NCI-H2107 treated with DMSO at 0.1 percent for 48 hours (cell line): ENCODE results near the gene RSPH6A.

Source experiments
- DNase-seq: peaks from one replicate; lab custom pipeline; 2025; ENCODE audit not compliant: unreplicated experiment; lab: John Stamatoyannopoulos, UW

The RSPH6A gene

DNA sequence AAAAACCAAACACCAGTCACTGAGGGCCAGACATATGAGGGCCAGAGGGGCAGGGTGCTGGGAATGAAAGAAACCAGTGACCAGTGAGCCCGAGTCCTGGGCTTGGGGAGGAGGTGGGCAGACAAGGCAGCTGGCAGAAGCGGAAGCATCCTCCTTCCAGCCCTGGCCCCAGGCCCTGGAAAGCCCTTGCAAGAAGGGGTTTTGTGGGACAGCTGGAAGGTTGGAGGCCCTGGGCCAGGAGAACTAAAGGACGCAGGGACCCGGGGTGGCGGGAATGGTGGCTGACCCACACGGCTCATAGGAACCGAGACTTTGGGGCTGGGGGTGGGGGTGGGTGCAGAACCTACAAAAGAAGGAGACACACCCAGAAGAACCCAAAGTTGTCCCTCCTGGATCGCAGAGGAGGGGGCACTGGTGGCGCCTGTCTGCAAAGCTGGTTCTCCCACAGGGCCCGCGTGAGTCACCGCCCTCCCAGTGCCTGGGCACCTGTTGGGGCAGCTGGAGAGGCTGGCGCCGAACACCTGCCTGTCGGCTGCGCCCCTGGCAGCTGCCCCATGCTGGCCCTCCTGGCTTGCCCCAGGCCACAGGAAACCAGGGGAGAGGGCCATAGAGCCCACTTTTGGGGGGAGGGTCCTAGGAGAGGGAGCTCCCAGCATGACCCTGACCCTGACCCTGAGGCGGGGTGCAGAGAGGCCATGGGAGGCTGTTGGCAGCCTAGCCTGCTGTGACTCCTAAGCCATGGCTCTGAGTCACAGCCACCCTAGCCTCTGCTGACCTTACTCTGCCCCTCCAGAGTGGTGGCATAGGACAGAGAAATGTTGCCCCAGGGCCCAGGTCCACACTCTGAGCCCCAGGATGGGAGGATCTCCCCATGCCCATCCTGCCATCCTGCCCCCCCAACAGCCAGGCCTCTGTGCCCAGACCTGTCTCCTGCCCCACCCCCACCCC, 33.6 kb downstream of the RSPH6A start:
- peak; percentile 47 for DNase-seq

DNA sequence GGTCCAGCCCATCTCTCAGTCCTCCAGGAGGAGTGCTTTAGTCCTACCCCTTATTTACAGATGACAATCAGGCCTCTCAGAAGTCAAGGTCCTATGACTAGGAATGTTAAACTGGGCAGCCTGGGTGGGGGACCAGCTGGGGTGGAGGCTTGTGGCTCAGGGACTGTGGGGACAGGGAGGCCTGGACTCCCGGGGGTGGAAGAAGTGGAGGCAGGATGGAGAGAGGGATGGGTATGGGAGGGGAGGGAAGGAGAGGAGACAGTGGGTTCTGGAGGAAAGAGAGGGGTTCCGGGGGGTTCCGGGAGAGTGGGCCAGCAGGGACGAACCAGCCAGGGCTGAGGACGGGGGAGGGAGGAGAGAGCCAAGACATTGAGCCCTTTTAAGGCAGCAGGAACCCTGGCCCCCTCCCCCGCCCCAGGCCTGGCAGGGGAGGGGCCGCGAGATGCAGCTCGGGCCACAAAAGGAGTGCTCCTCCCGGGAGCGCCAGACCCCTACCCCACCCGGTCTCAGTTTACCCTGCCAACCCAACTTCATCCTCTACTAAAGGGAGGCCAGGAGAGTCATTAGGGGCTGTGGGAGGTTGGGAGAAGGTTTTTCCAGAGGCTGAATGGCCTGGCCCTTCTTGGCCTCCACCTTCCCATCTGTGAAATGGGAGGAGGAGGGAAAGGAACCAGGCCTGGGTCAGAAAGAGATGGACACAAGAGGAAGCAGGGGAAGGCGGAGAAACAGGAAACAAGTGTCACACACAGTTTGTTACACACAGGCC, 34.5 kb downstream of the RSPH6A start:
- DNase-seq: no peak

DNA sequence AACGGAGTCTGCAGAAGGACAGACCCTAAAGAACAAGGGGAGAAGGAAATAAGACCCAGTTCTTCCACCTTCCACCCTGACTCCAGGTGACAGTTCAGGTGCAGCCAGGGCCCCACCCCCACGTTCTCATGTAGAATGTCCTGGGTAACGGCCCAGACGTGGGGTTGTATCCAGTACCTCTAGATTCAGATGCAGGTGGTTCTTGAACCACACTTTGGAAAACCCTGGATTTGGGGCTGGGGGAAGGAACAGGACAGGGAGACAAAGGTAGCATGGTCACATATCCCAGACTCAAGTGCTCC, 35.0 kb downstream of the RSPH6A start:
- no peak for DNase-seq

DNA sequence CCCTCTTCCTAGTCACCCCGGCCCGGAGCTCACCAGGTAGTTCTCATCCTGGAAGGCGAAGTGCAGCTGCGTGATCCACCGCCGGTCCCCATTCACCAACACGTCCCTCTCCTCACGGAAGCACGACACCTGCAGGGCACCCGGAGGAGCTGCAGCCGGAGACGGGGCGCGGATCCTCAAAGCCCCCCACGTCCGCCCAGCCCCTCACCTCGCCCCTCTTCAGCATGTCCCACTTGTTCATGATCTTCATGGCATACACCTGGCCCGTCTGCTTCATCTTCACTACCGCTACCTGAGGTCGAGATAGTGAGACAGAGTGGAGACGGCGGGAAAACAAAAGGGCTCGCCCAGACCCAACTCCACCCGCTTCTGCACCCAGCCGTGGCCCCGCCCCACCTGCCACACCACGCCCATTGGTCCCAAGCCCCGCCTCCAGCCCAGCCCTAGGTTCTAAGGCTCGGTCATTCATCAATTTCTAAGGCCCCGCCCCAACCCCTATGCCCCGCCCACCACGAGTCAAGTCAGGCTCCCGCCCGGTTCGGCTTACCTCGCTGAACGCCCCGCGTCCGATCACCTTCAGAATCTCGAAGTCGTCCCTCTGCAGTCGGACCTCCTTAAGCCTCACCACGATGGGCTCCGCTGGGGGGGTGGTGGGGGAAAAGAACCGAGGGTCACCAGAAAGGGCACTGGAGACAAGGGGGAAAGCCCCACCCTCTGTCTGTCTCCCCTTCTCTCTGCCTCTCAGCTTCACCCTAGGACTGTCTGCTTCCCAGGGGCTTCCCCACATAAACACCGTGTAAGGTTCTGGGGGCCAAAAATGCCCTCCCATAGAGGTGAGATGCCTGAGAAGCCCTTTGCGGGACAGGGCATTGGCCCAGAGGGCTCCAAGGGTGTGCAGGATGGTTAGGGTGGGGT, 35.6 kb downstream of the RSPH6A start:
- peak; percentile 13 for DNase-seq

DNA sequence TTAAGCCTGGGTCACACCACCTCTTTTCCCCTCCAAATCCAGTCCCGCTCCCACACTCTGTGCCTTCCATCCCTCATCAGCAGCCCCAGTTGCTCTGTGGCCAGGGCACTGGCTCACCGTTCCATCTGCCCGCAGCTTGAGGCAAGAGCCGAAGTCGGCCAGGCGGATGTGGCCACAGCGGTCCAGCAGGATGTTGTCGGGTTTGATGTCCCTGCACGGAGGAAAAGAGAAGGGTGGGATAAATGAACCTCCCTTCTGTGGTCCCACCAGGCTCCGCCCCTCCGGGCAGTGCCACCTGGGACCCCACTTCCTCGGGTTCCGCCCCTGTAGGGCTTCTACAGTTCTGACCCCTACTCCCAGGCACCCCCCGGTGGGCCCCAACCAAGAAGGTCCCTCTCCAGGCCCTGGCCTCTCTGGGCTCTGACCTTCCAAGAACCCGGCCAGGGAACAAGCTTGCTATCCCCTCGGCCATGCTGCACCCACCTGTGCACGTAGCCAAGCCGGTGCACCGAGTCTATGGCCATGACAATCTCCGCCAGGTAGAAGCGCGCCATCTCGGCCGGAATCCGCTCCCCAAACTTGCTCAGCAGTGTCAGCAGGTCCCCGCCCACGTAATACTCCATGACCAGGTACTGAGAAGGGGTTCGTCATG, 37.0 kb downstream of the RSPH6A start:
- no peak for DNase-seq

DNA sequence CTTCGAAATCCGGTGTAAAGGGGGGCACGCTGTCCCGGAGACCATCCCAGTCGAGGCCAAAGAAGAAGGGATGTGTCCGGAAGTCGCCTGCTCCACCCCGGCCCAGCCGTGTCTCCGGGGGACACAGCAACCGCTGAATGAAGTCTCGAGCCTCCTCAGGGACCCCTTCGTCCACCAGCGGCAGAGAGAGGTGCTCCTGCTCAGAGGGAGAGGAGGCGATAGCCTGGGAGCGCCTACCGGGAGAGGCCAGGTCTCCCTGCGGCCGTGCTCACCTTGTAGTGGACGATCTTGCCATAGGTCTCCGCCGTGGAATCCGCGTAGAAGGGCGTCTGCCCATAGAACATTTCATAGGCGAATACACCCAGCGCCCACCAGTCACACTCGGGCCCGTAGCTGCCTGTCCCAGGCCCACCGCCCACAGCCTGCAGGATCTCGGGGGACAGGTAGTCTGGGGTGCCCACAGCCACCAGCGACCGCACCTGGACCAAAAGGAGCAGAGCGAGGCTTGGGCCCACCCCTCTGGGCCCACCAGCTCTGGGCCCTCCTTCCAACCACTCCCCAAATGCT, 37.6 kb downstream of the RSPH6A start:
- no peak for DNase-seq

DNA sequence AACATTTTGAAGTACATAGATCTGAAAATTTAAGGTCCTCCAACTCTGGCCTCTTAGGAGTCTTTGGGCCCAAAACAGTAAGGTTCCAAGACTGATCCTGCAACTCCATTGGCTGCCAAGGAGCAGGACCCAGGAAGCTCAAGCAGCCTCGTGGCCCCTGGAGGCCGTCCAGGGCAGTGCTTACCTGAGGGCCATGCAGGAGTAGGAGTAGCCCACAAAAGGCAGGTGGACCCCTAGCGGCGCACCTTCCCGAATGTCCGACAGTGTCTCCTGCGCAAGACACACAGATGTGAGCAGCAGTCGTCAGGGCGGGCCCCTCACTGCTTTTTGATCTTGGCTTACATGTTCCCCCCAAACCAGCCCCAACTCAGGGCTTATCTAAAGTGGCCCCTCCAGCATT, 40.3 kb downstream of the RSPH6A start:
- no peak for DNase-seq

DNA sequence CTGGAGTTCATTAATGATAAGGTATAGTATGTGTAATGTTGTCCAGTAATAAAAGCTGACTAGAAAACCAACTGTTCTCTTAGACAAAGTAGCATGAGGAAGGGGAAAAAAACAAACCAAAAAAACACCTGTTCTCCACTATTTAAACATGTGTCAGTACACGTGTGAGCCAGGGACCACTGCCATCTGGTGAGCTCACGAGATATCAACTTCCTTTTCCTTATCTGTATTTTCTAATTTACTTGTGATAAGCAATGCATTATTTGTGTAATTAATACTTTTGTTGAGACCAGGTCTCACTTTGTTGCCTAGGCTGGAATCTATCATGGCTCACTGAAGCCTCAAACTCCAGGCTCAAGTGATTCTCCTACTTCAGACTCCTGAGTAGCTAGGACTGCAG, 41.7 kb downstream of the RSPH6A start:
- no peak for DNase-seq

DNA sequence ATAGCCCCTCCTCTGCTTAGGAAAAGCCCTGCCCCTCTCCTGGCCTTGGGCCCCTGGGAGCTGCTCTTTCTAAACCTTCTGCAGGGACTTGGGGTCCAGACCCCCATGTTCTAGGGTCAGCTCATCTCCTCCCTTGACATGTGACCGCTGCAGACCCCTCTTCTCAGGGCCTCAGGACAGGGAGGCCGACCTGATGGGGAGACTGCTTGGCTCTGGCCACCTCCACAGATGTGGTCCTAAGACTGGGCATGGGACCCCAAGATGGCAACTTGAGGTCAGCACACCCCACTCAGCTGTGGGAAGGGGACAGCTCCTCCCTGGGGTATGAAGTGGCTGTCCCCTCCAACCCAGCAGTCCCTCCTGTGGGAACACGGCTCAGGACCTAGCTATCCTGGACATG, 42.2 kb downstream of the RSPH6A start:
- DNase-seq: no peak

DNA sequence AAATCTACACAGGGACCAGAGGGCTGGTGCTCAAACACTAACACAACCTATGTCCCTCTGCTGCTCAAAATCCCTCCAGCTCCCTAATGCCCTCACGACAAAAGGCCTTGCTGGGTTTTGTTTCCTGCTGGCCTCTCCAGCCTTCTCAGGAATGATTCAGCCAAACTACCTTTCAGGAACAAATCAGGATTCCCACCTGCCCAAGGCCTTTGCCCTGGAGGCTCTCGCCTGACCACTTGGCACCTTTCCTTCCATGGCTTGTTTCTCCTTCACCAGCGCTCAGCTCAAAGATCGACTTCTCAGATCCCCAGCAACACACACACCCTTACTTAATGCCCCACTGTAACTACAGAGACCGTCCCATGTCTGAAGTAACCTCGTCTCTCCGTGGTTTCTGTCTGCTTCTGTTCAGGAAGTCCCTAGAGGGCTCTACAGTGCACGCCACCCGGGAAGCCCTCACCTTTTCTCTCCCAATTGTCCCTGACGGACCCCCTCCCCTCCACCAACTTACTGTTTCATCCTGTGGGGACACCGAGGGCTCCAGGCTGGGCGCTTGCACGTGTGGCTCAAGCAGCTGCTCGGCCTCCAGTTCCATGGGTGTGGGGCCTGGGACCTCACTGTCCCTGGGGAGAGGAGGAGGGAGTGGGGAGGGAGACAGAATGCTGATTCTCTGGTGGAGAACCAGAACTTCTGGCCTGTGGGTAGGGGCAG, 42.8 kb downstream of the RSPH6A start:
- peak; percentile 20 for DNase-seq

DNA sequence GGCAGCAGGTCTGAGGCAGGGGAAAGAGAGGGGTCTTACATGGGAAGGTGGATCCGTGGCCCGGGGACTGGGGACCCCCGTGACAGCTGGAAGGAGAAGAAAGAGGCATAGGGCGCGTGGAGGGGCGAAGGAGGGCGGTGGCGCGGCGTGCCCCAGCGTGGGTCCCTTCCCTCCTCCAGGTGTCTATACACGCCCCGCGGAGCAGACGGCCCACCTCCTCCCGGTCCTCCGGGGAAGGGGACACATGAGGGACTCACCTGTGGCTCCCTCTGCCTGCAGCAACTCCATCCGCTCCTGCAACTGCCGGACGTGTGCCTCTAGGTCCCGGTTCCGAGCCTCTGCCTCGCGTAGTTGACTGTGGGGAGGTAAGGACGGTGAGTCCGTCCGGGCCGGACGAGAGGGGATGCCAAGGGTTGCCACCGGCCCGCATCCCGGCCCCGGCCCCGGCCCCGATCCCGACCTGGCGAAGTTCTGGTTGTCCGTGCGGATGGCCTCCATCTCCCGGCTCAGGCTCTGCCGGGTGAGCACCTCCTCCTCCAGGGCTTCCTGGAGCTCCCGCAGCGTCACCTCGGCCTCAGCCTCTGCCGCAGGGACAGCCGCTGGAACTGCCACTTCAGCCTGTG, 43.7 kb downstream of the RSPH6A start:
- DNase-seq: no peak

DNA sequence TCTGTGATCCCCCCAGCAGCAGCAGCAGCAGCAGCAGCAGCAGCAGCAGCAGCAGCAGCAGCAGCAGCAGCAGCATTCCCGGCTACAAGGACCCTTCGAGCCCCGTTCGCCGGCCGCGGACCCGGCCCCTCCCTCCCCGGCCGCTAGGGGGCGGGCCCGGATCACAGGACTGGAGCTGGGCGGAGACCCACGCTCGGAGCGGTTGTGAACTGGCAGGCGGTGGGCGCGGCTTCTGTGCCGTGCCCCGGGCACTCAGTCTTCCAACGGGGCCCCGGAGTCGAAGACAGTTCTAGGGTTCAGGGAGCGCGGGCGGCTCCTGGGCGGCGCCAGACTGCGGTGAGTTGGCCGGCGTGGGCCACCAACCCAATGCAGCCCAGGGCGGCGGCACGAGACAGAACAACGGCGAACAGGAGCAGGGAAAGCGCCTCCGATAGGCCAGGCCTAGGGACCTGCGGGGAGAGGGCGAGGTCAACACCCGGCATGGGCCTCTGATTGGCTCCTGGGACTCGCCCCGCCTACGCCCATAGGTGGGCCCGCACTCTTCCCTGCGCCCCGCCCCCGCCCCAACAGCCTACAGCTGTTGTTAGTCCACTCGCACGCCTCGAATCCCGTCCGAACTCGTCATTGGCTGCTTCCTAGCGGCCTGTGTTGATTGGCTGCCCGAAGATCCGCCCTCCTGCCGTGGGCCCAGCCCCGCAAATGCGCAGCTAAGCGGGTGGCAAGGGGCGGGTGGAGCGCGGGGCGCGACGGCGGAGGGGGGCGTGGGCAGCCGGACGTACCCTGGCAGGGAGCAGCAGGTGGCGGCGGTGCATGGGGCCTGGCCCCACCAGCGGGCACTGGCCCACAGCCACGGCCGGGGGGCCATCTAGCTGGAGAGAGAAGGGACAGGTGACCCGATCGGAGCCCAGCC, 44.7 kb downstream of the RSPH6A start:
- peak; percentile 92 for DNase-seq

DNA sequence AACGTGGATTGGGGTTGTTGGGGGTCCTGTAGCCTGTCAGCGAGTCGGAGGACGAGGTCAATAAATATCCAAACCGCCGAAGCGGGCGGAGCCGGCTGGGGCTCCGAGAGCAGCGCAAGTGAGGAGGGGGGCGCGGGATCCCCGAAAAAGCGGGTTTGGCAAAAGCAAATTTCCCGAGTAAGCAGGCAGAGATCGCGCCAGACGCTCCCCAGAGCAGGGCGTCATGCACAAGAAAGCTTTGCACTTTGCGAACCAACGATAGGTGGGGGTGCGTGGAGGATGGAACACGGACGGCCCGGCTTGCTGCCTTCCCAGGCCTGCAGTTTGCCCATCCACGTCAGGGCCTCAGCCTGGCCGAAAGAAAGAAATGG, 45.3 kb downstream of the RSPH6A start:
- DNase-seq: no peak

DNA sequence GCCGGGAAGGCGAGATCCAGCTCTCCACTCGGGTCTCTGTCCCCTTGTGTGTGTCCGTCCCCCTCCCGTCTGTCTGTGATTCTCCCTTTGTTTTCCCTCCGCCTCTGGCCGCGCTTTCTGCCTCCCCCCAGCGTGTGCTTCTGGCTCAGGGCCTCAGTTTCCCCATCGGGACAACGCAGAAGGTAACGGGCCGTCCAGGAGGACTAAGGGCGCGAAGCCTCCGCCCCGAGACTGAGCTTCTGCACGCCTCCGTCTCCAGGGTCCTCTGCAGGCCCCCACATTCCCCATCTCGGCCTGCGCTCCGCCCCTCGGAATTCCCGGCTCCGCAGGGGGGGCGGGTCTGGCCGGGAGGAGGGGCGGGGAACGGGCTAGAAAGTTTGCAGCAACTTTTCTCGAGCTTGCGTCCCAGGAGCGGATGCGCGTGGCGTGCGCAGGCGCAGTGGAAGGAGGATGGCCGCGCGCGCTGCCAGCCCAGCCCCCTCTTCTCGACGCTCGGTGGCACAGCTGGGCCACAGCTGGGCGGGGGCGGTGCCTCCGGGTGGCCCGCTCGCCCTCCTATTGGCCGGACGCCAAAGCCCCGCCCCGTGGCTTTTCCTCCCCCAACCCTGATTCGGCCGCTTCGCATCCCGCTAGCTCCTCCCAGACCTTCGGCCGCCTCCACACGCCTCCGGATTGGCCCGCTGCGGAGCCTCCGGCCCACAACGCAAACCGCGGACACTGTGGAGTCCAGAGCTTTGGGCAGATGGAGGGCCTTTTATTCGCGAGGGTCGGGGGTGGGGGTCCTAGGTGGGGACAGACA, 45.9 kb downstream of the RSPH6A start, which contains the start of gene SIX5:
Gene SIX5, minus strand, starts transcription at position 269 of the 799 bp plus-strand sequence. CDS start 408 bp downstream, outside the sequence.
- DNase-seq: peak; percentile 73

DNA sequence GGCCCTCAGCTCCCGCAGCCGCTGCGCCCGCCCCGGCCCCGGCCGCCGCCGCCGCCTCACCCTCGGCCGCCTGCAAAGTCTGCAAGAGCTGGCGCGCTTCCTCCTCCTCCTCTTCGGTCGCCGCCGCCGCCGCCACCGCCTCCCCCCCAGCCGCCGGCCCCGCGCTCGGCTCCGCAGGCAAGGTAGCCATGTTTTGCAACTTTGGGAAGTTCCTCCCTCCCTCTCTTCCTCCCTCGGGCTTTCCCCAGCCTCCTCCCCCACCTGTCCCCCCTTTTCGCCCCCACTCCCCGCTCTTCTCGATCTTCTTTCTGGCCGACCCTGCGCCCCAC, 46.5 kb downstream of the RSPH6A start:
- DNase-seq: no peak

DNA sequence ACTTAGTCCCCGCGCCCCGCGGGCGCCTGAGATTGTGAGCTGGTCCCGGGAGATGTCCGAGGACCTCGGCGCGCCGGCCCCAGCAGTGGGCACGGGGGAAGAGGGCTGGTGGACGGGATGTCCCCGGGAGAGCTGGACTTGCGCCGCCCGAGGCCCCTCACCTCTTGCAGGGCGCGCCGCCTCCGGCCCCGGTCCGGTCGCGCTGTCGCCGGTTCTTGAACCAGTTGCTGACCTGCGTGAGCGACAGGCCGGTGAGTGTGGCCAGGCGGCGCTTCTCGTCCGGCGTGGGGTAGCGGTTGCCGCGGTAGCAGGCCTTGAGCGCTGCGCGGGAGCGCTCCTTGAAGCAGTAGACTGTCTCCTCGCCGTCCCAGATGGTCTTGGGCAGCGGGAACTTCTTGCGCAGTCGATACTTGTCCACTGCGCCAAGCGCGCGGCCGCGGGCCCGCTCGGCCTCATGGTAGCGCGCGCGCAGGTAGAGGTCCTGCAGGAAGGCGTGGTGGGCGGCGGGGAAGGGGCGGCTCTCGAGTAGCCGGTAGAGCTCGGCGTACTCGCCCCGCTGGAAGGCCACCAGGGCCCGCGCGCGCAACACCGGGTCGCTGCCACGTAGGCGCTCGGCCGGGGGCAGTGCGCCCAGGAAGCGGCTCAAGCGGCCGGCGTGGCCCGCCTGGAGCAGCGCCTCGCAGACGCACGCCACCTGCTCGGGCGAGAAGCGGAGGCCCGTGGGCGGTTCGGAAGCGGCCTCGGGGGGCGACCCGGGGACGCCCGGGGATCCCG, 47.0 kb downstream of the RSPH6A start:
- no peak for DNase-seq

DNA sequence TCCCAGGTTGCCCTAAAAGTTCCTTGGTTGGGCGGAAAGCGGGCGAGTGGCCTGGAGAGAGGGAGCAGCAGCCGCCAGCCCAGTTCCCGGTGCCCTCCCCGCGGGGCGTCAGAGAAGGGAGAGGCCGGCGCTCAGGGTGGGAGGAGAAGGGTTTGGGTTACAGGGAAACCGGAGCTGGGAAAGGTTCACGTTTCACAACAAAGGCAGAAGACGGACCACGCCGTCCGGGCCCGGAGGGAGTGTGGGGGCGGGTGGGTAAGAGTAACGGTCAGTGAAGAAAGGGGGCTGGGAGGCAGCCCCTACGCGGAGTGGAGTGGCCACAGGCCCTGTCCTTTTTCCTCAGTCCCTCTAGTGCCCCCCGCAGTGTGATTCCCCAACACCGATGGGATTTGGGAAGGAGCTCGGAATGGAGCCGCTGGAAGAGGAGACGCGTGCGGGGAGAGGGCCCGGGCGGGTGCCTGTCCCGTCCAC, 47.7 kb downstream of the RSPH6A start:
- DNase-seq: peak; percentile 70
